Activated CD8-positive, alpha-beta memory T cell treated with anti-CD3 and anti-CD28 coated beads for 4 hours (primary cell): Measurements from ENCODE around the gene ENTPD7.
"Not testable (repeated sequence)": the region's sequence is repeated elsewhere in the genome, so short reads cannot be mapped to it uniquely, and the experiment has no call there.

Experiments
- DNase-seq, 2 donors: peaks; one replicate each; pipeline ENCODE4 v3.0.0-alpha.2; 2020; ENCODE audit warnings: low read depth in 2 of 2

ENTPD7 gene, protein sequence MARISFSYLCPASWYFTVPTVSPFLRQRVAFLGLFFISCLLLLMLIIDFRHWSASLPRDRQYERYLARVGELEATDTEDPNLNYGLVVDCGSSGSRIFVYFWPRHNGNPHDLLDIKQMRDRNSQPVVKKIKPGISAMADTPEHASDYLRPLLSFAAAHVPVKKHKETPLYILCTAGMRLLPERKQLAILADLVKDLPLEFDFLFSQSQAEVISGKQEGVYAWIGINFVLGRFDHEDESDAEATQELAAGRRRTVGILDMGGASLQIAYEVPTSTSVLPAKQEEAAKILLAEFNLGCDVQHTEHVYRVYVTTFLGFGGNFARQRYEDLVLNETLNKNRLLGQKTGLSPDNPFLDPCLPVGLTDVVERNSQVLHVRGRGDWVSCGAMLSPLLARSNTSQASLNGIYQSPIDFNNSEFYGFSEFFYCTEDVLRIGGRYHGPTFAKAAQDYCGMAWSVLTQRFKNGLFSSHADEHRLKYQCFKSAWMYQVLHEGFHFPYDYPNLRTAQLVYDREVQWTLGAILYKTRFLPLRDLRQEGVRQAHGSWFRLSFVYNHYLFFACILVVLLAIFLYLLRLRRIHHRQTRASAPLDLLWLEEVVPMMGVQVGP

DNA sequence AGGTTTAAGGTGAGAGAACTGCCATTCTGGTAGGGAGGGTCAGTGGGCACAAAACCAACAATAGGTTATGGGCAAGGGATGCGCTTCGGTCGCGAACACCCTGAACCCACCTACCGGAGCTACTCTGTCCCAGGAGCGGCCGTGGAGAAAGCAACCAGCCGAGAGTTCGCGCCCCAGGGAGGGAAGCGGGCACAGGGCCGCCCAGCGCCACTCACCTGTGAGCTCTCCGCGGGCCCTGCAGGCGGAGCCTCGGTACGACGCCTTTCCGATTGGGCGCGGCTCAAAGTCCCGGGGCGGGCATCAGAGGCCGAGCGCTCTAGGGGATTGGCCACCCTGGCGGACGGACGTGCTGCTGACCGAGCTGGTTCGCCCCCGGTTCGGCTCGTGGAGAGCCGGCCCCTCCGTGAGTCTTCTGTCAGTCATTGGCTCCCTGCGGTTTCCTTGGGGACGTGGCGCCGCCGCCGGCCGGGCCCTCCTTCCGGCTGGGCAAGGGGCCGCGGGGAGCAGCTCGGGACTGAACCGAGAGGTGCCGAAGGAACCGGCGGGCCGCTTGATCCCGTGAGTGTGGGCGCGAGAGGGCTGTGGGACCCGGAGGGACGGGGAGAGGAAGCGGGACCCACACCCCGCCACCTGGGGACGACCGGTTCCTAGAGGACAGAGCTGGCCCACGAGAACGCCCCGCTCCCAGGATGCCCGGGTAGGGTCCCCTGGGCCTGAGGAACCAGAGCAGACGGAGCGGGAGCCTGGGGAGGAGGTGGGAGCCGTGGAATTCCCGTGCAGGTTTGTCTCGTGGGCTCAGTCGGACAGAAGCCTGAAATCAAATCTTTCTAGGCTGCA is at the start of gene ENTPD7:
TSS of gene ENTPD7 (plus strand) at position 479 of the 837 bp plus-strand sequence. CDS start 448 bp downstream, outside the sequence.
- DNase-seq: peak; percentile 74 to 75

DNA sequence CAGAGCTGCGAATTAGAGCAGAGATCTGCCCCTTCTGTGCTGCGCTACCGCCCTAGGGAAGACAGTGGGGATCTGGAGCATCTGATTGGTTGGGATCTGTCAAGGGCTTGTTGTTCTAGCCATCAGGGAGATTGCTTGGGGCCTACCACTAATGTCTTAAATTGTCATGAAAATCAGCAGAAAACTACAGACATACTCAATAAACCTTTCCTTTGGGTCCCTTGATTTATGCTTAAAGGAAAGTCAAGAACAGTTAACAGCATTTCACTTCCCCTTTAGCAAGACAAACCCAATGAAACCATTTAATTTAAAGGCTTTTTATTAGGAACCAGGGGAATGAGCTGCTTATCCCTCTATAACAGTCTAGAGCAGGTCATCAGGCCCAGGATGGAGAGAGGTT is 49.1 kb upstream of the ENTPD7 start:
- DNase-seq: no peak

DNA sequence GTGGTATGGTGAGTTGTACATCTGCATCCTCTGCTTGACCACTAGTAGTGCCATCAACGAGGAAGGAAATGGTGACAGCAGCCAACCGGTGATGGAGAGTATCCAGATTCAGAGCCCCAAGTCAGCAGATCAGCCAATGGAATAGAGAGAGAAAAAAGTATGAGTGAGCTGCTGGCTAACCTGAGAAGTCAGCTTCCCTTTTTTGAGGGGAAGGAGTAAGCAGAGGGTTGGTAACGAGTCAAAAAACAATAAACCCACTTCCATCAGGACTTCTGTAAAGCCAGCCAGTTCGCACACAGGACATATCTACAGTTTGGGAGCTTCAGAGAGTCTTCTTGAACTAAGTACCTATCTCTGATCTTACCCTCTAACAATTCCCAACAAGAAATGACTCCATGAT is 48.0 kb upstream of the ENTPD7 start:
- DNase-seq: no peak

DNA sequence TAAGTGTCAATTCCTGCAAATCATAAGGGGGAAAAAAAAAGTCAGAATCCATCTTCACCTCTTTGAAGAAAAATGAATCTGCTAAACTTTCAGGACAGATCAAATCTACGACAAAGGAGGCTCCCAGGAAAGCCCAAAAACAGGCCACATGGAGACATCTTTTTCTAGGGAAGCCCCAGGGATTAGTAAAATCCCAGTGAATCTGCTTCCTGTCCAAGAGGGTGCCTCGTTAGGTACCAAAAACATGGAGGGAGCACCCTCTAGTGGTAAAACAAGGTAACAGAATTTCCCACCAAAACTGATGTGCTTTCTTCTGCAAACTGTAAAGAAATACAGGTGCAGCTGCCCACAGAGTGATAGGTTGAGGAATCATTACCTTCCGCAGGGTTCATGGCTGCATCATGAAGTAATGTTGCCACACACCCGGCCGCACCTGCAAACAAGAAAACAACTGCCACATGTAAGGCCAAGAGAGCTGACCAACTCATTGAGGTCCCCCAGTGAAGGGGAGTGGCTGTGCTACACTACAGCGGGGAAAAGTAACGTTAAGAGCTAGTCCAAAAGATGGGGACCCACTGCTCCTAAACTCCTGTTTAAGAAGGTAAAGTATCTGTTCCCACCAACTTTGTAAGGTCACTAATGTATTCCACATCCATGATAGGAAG is 47.0 kb upstream of the ENTPD7 start:
- no peak for DNase-seq

DNA sequence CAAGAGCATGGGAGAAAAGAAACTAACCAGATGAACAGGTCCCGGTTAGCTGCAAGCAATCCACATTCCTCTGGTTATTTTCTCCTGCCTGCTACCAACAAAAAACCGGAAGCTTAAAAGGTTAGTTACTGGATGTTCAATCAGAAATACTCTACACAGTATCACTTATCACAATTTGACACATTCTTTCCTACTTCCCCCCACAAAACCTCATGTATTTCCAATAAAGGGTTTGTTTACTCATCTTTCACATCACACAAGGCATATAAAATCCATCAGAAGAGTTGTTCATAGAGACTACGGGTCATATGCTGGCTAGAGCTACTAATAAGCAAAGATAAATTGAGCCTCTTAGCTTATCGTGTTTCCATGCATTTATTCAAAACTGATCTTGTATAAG is 43.9 kb upstream of the ENTPD7 start:
- DNase-seq: no peak

DNA sequence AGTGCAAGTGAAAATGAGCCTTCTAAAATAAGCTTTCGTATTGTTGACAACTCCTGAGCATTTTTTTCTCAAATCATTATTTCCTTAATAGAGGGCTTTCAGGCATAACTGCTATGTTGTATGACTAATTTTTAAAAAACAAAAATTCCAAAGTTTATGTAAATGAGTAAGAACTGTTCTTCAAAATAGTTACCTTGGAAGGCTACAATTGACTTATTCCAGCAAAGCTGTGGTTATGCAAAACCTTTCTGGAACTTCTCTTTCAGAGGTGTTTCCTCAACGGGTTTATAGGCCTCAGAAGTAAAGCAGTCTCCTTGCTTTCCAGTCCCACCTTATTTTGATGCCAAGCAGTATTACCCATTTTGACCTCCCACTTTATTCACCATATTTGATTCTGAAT is 41.6 kb upstream of the ENTPD7 start:
- DNase-seq: no peak

DNA sequence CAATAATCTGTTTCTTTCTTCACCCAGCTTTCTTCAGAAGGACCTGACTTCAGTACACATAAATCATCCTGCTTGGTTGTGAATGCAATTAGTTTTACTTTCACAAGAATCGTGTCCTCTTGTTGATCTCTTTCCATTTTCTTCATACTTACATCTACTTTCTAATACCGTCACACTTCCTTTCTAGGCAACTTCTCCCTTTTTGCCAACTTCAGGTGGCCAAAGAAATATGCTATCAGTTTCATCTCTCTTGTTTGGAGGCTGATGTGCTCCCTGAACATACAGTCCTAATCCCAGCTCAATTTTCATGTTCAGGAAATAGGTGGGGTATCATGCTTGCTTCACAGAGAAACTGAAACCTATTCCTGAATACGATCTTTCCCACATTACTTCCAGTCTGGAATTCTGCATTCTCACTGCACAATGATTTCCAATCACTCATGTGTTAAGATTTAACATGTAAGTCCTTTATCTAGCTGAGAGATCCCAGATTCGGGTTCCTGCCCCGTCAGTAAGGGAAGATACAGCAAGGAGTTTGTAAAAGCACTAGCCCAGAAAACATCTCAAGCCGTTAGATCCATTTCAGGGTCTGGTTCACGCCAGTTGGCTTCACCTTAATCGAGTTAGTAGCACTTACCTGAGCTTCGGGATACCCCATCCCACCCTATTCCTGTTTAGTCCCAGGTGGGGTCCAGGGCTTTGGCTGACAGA is 40.1 kb upstream of the ENTPD7 start:
- no peak for DNase-seq

DNA sequence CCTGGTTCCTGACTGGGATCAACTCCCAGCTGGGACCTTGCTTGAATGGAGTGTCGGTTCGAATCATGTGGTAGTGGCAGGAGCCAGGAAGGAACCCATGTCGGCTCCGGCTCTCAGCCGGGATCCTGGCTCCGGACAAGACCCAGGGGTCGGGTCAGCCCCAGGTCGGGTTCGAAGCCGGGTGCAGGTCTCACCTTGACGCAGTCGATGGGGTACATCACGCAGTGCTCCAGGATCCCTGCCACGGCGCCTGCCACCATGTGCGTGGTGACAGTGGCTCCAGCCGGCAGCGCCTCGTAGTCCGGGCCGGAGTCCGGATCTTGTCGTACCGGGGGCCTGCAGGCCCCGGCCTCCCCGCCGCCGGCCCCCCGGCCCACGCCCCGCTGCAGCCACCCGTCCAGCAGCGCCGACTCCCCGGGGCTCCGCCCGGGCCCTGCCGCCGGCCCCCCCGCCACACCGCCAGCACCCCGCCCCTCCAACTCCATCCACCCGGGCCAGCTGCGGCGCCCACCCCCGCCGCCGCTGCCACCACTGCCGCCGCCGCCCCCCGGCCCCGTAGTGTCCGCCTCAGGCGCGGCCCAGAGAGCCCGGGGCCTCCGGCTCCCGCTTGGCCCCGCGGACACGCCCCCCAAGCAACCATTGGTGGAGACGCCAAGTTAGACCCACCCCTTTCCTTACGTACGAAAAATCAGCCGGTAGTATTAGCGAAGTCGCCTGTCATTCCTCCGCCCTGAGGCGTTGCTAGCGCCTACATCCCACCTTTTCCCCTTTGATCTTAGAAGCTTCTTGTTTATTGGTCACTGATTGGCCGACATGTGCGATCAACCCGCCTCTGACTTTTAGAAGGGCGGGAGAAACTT is 39.2 kb upstream of the ENTPD7 start, which contains the start of gene SLC25A28:
TSS of gene SLC25A28 (minus strand) at position 589 of the 860 bp plus-strand sequence. CDS start at position 485, 104 bp downstream.
- DNase-seq: peak; percentile 84 to 90

DNA sequence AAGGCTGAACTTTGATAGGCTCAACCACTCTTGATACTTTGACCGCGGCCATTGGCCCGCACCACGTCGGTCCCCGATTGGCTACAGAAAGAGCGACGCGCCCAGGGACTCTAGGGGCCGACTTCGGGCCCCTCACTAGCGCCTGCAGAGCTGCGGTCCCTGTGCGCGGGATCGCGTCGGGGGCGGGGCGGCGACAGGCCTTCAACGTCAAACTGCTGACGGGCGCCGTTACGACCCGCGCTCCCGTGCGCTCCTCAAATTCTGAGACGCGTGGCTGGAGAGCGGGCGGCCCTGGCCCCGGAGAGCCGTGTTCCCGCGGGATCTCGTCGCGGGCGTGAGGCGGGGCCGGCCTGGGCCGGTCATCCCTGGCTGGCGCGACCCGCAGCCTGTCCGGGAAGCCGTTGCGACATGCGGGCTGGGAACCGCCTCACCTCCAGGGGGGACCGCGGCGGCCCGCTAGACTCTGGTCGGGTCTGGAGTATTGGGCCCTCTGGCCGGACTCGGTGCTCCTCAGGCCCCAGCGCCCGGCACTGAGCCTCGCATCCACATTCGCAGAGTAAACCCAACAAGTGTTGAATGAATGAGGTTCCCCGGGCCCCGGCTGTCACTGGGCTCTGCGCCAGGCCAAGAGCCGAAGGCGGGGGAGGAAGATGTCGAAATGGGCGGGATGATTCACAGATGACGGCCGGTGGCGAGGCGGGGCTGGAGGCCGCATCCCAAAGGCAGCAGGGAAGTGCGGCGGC is 38.4 kb upstream of the ENTPD7 start:
- DNase-seq: peak; percentile 70 to 79

DNA sequence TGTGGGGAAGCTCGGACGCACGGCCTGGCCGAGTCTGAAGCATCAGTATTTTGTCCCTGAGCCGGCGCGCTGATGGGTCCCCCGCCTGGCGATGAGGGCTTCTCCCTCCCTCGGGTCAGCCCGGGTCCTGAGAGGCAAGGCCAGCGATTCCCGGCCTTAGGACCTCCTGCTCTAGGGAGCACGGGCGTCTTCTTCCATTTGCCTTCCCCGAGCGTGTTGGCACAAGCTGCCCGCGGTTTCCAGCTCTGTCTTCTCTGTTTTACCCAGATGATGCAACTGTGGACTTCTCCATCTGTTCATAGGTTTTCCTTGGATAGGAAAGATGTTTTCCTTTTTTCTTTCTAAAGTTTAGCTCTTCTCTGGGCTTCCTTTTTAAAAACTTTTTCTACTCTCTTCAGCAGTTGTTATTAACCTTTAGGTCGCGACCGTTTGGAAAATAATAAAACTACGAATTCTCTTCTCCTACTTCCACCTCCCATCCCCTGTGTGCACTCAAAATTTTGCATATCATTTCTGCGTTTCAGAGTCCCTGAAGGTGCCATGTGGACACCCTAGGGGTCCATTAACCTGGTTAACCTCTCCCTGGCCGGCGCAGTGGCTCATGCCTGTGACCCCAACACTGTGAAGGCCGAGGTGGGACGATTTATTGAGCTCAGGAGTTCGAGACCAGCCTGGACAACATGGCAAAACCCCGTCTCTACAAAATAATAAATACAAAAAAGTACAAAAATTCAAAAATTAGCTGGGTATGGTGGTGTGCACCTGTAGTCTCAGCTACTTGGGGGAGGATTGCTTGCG is 37.7 kb upstream of the ENTPD7 start:
- no peak for DNase-seq

DNA sequence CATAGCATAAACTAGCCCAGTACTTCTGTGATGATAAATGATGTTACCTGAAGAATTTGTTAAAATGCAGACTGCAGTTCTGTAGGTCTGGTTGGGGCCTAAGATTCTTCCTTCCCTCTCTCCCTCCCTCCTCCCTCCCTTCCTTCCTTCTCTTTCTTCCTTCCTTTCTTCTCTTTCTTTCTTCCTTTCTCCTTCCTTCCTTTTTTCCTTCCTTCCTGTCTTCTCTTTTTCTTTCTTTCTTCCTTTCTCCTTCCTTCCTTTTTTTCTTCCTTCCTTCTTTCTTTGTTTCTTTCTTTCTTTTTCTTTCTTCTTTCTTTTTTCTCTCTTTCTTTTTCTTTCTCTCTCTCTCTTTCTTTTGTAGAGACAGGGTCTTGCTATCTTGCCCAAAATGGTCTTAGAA is 35.4 kb upstream of the ENTPD7 start:
- DNase-seq: no peak

DNA sequence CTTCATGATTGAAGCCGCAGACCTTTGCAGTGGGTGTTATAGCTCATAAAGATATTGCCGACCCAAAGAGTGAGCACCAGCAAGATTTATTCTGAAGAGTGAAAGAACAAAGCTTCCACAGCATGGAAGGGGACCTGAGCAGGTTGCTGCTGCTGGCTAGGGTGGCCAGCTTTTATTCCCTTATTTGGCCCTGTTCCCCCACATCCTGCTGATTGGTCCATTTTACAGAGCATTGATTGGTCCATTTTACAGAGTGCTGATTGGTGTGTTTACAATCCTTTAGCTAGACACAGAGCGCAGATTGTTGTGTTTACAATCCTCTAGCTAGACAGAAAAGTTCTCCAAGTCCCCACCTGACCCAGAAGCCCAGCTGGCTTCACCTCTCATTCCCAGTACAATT is 34.2 kb upstream of the ENTPD7 start:
- DNase-seq: not testable (repeated sequence)

DNA sequence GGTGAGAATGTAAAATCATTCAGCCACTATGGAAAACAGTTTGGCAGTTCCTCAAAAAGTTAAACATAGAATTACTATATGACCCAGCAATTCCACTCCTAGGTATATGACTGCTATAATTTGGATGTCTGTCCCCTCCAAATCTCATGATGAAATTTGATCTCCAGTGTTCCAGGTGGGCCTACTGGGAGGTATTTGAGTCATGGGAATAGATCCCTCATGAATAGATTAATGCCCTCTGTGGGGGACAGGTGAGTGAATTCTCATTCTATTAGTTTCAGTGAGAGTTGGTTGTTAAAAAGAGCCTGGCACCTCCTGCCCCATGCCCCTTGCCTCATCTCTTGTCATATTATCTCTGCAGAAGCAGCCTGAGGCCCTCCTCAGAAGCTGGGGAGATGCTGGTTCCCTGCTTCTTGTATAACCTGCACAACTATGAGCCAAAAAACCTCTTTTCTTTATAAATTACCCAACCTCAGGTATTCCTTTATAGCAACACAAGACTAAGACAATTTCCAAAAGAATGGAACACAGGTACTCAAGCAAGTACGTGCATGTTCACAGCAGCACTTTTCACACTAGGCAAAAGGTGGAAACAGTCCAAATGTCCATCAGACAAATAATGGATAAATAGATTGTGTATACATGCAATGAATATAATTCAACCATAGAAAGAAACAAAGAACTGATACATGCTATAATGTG is 30.2 kb upstream of the ENTPD7 start:
- no peak for DNase-seq

DNA sequence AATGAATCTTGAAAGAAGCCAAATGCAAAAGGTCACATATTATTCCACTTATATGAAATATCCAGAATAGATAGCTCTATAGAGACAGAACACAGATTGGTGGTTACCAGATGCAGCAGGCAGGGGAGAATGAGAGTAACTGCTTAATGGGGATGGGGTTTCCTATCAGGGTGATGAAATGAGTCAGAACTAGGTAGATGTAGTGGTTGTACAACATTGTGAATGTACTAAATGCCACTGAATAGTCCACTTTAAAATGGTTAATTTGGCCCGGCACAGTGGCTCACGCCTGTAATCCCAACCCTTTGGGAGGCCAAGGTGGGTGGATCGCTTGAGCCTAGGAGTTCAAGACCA is 29.7 kb upstream of the ENTPD7 start:
- no peak for DNase-seq

DNA sequence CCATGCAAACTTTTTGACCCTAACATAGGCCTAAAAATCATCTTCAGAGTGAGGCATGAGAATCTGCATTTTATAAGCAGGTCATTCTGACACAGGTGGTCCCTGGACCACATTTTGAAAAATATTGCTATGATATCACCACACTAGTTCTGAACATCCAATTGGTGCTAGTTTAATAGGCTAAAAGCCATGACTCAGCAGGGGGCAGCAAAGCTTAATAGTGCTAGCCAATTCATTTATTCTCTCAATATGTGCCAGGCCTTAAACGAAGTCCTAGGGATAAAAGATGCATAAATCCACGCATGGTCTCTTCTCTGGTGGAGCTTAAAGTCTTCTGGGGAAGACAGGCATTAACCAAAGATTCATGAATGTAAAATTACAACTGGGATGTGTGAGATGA is 28.9 kb upstream of the ENTPD7 start:
- no peak for DNase-seq

DNA sequence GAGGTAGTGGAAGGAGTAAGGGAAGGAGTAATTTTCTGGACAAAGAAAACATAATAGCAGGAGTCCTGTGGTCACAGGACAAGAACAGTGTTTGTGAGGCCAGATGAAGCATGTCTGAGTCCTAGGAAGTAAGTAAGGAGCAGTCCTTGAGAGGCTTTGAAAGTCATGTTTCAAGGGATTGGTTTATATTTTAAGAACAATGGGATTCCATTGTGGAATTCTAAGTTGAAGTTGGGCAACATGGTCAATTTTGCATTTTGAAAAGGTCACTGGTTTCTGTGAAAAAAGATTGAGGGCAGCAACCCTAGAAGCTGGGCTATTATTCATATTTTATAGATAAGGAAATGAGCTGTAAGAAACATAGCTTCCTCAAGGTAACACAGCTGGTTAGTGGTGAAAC is 28.3 kb upstream of the ENTPD7 start:
- no peak for DNase-seq

DNA sequence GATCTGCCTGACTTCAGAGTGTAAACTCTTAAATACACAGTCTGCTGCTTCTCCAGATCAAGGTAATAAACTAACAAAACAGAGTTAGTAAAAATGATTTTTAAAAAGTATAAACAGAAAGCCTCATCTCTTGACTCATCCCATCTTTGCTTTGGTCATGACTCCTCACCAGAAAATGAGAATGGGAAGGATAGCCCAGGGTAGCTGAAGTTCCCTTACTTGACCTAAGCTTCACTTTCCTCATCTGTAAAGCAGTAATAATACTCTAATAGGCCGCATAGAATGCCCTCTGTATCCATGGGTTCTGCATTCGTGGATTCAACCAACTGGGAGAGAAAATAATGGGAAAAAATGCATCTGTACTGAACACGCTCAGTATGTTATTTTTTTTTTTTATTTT is 27.8 kb upstream of the ENTPD7 start:
- DNase-seq: no peak

DNA sequence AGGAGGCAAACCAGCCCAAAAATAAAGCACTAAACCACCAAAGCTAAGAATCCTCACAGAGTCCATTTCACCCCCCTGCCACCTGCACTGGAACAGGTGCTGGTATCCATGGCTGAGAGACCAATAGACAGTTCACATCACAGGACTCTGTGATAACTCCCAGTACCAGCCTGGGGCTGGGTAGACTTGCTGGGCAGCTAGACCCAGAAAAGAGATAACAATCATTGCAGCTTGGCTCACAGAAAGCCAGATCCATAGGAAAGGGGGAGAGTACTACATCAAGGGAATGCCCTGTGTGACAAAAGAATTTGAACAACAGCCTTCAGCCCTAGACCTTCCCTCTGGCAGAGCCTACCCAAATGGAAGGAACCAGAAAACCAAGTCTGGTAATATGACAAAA is 25.5 kb upstream of the ENTPD7 start:
- DNase-seq: no peak
